GM21526 (cell line): Measurements from ENCODE around the gene PPP1R26.
"Not testable (repeated sequence)": the region's sequence is repeated elsewhere in the genome, so short reads cannot be mapped to it uniquely, and the experiment has no call there.

ENCODE experiments used
- ATAC-seq: cut with Tn5 transposase; IDR thresholded peaks from one replicate; pipeline ENCODE4 v1.9.1; 2021; ENCODE audit warnings: moderate library complexity; ENCODE audit not compliant: unreplicated experiment, low FRiP score

PPP1R26 gene, protein sequence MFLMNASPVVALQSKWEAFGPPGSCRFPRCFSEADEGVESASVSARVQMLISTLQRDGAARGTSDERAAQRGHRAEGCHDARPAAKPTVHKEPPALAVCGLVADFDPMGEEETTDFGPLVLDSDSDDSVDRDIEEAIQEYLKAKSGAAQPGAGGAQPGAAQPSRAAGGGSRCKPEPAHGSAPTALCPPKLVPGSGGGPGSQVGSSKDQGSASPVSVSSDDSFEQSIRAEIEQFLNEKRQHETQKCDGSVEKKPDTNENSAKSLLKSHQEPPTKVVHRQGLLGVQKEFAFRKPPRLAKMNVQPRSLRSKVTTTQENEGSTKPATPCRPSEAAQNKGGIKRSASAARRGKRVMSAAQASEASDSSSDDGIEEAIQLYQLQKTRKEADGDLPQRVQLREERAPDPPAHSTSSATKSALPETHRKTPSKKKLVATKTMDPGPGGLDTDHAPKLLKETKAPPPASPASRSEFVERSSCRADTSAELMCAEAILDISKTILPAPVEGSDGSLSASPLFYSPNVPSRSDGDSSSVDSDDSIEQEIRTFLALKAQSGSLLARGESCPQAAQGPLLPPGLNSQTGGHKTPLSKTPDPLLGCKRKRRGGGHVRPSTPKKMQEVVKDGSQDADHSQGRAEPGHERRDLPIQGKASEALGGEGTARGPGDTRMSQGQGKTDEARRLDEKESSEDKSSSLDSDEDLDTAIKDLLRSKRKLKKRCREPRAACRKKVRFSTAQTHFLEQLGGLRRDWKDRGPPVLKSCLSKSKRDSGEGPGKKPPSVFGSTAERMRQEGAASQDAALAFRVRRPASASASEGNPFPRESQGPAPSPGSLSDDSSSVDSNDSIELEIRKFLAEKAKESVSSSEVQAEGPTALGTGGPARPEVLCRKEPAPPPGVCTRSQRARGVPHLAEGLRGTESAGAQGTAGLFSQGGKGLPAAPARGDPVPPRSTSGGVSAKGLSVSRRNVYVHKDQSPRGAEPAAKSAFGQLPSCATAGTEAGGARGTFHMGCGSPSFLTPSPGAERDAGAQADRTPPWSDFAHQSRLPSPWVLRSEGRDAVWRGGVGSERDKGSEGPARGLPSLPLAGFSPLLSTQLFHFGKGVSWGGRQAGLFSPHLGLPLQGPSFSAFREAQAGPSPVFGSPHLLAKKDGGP (N-terminal part only)

DNA sequence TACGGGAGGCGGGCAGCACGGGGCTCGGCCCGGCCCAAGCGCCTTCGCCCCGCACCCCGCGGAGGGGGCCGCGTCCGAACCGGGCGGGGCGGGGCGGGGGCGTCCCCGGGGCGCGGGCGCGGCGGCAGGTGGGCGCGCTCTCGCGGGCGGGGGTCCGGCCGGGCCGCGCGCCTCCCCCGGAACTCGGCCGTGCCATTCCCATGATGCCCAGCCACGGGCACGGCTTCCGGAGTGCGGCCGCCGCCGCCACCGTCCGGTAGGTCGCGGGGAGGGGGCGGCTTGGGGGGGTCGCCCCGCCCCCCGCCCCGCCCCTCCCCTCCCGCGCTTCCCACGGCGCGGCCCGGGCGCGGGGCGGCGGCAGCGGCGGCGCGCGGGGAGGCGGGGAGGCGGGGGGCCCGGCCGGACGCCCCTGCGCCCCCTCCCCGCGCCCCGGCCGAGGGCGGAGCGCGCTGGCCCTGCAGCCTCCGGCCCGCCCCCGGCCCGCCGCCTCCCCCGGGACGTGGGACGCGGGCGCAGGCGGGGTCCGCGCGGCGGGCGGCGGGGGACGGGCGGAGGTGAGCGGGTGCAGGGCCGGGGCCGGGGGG is at the start of gene PPP1R26:
PPP1R26 (plus strand) TSS at position 314 of the 584 bp plus-strand sequence. CDS start 4,729 bp downstream, outside the sequence.
- no peak for ATAC-seq

DNA sequence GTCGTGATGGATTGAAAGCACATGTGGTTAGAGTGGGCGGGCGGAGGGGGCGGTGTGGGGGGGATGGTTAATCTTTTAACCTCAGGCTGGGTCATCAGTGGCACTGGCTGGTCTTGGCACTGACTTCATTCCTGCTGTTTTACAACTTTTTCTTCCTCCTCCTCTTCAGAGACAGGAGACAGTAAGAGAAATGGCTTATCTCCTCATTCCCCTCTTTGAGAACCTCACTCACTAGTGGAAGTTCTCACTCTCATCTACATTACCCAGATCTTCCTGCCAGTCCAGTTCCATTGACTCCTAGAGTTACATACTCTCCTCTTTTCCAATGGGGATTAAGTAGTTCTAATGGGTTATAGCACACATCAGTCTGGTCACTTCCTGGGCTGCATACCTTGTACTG is 42.3 kb upstream of the PPP1R26 start:
- no peak for ATAC-seq

DNA sequence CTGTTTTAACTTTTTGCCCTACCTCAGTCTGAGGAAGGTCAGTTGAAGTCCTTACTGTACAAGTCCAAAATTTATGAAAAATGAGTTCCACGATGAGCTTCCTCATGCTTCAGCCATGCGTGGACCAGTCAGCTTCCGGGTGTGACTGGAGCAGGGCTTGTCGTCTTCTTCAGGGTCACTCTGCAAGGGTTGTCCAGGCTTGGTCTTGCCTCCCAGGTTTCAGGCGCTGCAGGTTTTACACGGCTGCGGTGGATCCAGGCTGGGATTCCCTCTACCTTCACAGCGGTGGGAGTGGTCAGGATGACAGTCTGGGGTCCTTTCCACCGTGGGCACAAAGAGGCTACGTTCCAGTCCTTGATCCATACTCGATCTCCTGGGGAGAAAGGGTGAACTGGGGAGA is 41.9 kb upstream of the PPP1R26 start:
- ATAC-seq = not testable (repeated sequence)

DNA sequence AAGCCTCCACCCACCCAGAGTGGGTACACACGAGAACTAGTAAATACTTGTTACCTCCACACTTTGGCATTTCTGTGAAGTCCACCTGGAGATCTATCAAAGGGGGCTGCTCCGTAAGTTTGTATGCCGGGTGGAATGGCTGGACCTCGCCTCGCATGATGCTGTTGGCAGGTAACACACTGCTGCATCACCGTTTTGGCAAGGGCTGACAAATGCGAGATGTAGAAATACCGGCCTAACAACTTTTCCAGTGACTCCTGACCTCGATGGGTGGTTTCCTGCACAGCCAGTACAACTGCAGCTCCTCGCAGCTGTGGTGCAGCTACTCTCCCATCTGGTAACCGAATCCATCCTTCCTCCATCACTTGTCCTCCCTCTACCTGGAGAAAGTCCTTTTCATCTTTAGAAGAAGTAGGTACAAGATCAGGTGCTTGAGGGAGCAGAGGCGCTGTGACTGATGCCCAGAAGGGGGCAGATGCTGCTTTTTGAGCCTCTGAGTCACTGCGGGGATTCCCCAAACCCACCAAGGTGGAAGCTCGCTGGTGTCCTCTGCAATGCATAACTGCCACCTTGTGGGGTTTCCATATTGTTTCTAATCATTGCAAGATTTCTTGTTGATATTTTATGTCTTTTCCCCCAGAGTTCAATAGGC is 40.9 kb upstream of the PPP1R26 start:
- ATAC-seq = not testable (repeated sequence)

DNA sequence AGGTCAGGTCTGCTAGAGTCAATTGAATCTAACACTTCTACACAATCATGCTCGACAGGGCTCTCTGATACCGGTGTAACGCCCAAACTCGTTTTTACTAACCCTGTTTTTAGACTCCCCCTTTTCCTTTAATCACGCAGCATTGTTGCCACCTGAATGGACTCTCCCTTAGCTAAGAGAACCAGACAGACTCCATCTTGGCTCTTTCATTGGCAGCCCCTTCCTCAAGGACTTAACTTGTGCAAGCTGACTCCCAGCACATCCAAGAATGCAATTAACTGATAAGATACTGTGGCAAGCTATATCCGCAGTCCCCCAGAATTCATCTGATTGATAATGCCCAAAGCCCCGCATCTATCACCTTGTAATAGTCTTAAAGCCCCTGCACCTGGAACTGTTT is 40.1 kb upstream of the PPP1R26 start:
- ATAC-seq = not testable (repeated sequence)

DNA sequence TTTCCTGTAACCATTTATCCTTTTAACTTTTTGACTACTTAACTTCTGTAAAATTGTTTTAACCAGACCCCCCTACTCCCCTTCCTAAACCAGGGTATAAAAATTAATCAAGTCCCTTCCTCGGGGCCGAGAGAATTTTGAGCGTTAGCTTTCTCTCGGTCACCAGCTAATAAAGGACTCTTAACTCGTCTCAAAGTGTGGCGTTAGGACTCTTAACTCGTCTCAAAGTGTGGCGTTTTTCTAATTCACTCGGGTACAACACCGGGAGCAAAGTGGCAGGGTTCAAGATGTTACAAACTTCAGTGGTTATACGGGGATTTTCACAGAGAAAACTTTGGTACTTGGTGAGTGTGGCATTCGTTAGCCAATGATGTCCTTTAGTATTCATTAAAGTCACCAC is 39.7 kb upstream of the PPP1R26 start:
- no peak for ATAC-seq

DNA sequence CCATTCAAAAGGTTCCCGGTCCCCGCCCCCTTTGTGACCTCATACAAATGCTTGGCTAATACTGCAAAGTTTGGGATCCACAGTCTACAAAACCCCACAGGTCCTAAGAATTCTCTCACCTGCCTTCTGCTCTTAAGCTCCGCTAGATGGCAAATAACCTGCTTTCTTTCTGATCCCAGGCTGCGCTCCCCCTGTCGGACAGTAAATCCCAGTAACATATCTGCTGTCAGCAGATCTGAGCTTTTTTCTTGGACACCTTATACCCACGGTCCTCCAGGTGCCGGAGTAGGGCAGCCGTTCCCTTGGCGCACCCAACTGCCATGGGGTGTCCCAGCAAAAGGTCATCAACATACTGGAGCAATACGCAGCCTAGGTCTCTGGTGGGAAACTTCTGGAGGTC is 39.0 kb upstream of the PPP1R26 start:
- no peak for ATAC-seq

DNA sequence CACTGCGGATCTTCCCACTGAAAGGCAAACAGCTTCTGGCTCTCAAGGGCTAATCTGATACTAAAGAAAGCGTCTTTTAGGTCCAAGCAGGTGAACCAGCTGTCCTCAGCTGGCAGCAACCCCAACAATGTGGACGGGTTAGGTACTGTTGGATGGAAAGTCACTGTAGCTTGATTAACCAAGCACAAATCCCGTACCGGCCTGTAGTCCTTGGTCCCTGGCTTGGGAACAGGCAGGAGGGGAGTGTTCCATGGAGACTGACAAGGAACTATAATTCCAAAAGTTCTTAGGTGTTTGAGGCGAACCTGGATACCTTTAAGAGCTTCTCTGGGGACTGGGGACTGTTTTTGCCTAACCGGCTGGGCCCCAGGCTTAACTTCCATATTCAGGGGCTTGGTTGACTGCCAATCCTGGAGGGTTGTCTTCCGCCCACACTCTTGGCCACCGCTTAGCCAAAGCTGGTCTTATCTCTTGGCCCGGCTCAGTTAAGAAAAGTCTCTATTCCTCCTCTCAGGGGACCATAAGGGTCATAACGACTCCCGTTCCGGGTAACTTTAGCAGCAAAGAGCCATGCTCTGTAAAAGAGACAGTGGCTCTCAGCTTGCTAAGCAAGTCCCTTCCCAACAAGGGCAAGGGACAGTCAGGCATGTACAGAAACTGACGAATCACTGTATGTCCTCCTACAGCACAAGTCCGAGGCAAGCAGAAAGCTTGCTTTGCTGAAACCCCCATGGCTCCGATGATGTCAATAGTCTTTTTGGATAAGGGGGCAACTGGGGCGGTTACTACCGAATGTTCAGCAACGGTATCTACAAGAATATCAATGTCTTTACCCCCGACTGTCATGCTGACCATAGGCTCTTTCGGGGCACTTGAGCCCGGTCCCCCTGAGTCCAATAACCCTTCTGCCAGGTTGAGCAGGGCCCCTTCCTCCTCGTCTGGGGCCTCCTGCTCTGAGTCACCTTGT is 38.2 kb upstream of the PPP1R26 start:
- ATAC-seq = not testable (repeated sequence)

DNA sequence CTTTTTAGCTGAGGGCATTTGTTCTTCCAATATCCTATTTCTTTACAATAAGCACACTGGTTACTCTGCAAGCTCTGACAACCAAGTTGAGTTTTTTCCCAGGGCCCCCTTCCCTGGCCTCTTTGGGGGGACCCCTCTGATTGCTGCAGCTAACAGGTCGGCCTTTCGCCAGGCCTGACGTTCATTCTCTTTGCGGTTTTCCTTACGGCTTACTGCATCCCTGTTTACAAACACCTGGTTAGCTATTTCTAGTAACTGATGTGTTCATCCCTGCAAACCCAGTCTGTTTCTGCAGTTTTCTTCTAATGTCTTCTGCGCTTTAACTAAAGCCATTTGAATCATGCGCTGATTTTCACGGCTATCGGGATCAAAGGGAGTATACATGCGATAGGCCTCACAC is 37.5 kb upstream of the PPP1R26 start:
- no peak for ATAC-seq

DNA sequence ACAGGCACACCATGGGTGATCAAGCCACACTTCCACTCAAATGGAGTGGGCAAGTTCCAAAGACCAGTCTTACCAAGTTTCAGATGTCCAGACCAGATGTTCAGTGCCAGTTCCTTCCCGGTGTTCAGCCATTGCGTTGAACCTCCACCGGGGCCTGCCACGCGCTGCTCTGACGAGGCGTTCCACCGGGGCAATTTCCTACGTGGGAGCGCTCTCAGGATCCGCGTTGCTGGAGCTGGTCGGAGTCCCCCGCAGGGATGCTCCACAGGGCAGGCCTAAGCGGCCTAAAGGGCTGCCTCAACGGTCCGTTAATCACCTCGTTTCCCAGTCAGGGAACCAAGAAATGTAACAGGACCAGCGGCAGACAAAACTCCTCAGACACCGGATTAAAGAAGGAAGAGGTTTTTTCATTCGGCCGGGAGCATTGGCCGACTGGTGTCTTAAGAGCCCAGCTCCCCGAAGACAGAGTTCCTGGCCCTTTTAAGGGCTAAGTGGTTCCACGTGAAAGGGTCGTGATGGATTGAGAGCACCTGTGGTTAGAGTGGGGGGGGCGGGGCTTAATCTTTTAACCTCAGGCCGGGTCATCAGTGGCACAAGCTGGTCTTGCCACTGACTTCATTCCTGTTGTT is 35.7 kb upstream of the PPP1R26 start:
- ATAC-seq = no peak

DNA sequence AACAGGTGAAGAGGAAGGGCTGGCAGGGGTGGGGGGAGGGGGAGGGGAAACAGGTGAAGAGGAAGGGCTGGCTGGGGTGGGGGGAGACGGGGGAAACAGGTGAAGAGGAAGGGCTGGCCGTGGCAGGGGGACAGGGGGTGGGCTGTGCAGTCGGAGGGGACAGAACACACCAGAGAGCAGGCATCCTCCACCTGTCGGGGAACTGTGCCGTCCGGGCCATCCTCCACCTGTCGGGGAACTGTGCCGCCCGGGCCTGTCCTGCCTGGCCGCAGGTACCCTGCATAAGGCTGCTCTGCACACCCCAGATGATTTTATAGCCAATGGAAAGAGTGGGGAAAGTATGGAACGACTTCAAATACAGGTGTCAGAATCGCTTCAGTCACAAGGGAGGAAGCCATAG is 32.5 kb upstream of the PPP1R26 start:
- no peak for ATAC-seq

DNA sequence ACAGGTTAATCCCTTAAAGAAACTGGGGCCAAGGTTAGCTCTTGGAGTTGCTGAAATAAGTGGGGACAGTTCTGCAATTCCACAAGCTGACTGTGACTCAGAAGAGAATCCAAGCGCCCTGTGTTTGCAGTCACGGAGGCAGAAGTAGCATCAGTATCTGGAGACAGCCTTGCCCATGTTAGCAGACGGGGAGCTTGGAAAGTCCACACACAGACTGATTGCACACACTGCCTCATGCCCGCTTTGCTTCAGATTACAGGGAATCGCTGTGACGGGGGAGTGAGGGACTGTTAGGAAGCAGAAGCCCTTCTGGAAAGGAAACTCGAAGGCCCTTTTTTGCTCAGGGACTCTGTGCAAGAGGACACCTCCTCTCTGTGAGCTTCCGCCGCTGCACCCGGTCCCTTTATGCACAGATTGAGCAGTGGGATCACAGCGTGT is 30.9 kb upstream of the PPP1R26 start:
- ATAC-seq = no peak

DNA sequence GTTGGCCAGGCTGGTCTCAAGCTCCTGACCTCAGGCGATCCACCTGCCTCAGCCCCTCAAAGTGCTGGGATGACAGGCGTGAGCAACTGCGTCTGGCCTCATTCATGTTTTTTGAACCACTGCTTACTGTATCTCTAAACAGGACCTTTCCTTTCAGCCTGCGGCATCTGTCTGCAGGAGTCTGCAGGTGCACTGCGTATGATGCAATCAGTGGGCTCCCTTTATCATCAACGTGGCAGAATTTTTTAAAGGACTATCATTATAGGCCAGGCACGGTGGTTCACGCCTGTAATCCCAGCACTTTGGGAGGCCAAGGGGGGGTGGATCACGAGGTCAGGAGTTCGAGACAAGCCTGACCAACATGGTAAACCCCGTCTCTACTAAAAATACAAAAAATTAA is 30.1 kb upstream of the PPP1R26 start:
- not testable (repeated sequence) for ATAC-seq

DNA sequence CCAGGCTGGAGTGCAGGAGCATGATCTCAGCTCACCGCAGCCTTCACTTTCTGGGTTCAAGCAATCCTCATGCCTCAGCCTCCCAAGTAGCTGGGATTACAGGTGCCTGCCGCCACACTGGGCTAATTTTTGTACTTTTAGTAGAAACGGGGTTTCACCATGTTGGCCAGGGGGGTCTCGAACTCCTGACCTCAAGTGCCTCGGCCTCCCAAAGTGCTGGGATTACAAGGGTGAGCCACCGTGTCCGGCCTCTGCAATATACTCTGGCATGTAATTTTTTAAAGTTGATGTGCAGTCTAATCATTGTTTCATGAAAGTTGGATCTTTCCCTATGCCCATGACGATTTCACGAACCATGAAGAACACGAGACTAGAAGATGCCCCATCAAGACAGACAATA is 28.6 kb upstream of the PPP1R26 start:
- ATAC-seq = no peak

DNA sequence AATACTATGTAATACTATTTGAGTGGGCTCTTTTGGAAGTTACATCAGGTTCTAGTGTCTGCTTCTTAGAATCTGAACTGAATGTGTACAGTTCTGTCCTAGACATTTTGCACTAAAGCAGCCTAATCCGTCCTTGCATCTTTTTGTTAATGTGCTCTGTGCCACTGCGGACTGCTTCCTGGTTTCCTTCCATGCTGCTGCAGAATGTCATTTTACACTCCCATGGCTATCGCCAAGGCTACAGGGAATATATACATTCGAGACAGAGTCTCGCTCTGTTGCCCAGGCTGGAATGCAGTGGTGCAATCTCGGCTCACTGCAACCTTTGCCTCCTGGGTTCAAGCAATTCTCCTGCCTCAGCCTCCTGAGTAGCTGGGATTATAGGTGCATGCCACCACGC is 27.7 kb upstream of the PPP1R26 start:
- ATAC-seq = not testable (repeated sequence)

DNA sequence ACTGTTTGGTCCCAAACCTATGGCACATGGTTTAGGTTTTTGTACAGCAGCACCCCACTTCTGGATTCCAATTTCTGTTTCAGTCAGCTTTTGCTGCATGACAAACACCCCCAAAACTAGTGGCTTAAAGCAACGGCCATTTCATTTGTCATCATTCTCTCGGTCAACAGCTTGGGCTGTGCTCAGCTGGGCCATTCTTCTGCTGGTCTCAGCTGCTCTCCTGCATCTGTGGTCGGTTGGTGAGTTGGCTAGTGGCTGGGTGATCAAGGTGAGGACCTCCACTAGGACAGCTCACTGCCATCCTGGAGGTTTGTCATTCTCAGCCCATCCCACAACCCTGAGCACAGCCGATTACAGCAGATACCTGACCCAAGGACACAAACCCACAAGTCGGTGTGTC is 24.8 kb upstream of the PPP1R26 start:
- ATAC-seq = no peak

DNA sequence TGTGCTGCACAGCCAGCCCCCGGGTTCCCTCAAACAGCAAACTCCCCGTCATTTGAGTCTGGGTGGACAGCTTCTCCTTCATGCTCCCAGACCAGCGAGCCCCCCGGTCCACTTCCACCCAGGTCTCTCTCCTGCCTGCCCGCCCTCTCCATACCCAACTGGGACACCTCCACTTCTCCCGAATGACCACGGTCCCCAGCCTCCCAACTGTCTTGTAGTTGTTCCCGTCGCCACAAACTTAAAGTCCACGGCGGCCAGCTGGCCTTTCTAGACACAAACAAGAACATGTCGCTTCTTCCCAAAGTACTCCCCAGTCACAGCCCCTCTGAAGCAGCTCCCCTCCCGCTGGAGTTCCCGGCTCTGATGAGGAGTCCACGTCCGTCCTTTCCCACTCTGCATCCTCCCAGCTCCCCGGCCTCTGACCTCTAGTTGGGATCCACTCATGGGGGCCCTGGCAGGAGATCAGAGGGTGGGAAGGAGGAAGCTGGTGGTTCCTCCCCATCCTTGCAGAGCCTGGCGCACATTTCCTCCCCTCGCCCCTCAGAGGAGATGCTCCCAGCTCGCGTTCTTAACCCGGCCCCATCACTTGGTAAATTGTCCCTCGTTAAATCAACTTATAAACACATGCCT is 24.1 kb upstream of the PPP1R26 start:
- no peak for ATAC-seq
